Dedifferentiated amniotic fluid mesenchymal stem cell (primary cell): ENCODE results near the gene HOXD3.

Source experiments
- DNase-seq: peaks from one replicate; pipeline ENCODE4 v3.0.0-alpha.2; 2016; ENCODE audit errors: extremely low spot score

HOXD3 gene

GRCh38 chr2:176121190-176122051 is 35.7 kb upstream of the HOXD3 start:
- no peak for DNase-seq

DNA sequence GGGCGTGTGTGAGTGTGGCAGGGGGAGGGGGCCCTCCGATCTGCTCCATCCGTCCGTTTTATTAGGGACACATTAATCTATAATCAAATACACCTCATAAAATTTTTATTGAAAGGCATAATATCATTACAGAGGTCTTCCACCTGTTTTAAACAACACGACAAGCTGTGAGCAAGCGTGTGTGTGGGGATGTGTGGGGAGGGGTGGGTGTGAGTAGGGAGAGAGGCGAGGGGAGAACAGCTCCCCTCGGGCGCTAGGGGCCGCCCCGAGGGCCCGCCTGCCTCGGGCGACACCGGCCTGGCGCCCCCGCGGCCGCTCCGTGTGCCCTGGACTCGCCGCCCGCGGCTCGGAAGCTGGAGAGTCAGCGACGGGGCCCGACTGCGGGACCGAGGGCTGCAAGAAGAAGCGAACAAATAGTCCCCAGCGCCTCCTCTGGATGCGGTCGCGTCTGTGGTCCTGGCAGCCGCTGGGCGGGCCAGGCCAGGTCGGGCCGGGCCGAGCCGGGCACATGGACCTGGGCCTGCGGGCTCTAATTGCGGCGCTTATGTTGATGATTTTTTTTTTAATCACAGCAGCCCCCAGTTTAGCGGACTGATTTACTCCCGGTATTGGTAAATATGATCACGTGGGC is 34.9 kb upstream of the HOXD3 start:
- DNase-seq: no peak

DNA sequence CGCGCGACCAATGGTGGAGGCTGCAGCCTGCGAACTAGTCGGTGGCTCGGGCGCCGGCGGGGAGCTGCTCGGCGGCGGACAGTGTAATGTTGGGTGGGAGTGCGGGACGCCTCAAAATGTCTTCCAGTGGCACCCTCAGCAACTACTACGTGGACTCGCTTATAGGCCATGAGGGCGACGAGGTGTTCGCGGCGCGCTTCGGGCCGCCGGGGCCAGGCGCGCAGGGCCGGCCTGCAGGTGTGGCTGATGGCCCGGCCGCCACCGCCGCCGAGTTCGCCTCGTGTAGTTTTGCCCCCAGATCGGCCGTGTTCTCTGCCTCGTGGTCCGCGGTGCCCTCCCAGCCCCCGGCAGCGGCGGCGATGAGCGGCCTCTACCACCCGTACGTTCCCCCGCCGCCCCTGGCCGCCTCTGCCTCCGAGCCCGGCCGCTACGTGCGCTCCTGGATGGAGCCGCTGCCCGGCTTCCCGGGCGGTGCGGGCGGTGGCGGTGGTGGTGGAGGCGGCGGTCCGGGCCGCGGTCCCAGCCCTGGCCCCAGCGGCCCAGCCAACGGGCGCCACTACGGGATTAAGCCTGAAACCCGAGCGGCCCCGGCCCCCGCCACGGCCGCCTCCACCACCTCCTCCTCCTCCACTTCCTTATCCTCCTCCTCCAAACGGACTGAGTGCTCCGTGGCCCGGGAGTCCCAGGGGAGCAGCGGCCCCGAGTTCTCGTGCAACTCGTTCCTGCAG is 34.3 kb upstream of the HOXD3 start, which contains the start of gene HOXD9:
Gene HOXD9, plus strand, starts transcription at position 37 of the 728 bp plus-strand sequence. Its CDS starts 50 bp downstream, at position 87.
- DNase-seq: no peak

GRCh38 chr2:176123411-176124109 is 33.5 kb upstream of the HOXD3 start:
- no peak for DNase-seq

GRCh38 chr2:176124110-176124946 is 32.8 kb upstream of the HOXD3 start:
- DNase-seq: no peak

DNA sequence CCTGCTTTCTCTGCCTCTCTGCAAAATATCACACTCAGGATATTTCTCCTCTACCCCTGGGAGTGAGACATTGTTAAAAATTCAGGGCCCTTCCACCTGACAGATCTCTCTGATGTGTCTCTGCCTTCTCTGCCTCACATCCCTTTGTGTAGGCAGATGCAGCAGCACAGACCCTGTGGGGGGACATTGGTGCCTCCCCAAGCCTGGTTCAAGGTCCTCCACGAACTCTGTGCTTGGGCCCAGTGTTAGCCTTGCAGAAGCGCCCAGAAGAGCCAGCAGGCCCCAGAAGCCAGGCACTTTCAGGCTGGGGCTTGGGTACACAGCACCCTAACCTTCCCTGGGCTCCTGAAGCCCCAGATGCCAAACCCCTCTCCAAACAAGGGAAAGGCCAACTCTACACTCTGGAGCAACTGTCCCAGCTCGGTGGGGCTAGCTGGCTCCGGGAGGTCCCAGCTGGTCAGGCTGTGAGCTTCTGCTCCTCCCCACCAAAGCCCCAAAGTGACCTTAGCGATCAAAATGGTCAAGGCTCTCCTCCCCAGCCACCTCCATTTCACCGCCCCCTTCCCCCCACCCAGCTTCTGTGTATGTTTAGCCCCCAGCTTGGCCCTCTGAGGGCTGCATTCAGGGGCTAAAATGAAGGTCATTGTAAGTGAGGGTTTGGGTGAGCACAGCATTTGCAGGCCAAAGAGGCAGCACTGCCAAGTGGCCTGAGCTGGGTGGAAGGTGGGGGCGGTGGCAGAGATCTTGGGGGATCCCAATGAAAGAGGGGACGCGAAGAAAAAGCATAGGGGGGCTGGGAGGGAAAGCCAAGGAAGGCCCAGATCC is 31.9 kb upstream of the HOXD3 start:
- DNase-seq: no peak

GRCh38 chr2:176125772-176126054 is 31.4 kb upstream of the HOXD3 start:
- no peak for DNase-seq

DNA sequence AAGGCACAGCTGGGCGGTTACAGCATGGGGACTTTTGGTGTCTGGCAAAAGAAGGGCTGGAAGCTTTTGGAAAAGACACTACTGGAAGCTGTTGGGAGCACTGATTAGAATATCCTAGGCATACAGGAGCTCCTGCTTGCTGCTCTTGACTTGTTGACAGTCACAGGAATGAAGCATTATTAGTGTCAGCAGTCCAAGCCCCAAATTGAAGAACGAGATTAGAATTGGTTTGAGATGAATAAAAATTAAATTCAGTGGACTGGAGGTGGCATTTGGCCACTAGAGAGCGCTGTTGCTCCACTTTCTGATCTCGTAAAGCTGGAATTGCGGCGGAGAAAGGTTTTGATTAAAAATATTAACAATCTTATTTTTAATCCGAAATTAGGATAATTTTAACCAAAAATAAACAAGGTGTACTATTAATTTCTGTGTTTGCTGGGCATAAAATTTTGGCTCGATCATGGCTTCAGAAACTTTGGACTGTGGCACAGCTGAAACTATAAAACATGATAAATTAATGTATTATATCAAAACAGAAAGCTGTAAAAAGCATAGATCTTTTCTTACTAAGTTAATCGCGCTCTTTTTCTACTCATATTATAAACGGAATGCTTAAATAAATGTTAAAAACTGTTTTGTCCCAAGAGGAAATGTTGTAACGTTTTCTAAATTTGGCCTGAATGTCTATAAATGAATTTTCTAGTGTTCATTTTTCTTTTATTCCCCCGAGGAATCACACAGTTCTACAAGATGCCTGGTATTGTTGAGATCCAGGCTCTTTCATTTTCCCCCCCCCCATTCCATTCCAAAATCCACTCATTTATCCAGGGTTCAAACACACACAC is 30.0 kb upstream of the HOXD3 start:
- DNase-seq: peak; percentile 52

DNA sequence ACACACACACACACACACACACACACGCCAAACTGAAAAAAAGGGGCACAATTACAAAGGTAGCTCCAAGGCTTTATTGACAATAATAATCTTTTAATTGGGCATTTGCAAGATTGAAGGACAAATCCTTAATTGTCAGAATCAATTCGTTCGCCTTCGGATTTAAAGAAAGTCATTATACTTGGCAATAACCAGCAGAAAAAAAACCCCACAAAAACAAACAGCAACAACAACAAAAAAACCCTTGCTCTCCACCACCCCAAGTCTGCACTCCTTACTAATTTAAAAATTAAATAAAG is 29.4 kb upstream of the HOXD3 start:
- DNase-seq: no peak

DNA sequence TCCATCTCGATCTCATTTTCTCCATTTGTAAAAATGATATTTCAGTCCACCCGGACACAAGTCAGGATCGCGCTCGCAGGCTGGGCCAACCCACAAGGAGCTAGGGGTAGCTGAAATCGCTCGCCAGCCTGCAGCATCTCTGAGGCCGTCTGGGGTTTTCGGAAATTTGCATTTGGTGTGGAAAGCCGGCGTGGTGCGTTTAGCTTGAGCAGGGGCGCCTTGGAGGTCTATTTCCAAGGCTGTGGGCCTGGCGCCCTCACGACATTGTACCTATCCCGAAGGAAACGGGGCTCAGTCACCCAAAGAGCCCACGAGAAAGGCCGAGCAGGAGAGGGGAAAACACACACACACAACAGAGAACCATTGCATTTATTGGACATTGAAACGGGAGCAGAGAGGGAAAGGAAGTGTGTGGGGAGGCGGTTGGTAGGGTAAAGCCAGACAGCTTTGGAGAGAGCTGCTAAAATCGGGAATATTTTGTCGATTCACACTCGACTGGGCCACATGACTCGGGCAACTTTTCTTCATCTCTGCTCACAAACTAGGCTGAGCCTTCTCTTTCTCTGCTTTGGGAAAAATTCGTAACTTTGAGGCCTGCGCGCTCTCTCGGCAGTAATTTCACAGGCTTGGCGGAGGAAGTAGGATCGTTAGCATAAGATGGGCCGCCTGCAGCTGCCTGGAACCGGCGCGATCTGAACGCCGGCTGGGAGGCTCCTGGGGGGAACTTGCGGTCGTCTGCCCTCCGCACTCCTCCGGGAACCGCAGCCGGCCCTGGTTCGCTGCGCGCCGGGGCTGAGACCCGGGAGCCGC is 28.7 kb upstream of the HOXD3 start:
- no peak for DNase-seq

GRCh38 chr2:176128982-176129796 is 27.9 kb upstream of the HOXD3 start, which contains the start of gene HOXD8:
TSS of gene HOXD8 (plus strand) at chr2:176129705. CDS start at chr2:176130367, 662 bp downstream.
- no peak for DNase-seq

DNA sequence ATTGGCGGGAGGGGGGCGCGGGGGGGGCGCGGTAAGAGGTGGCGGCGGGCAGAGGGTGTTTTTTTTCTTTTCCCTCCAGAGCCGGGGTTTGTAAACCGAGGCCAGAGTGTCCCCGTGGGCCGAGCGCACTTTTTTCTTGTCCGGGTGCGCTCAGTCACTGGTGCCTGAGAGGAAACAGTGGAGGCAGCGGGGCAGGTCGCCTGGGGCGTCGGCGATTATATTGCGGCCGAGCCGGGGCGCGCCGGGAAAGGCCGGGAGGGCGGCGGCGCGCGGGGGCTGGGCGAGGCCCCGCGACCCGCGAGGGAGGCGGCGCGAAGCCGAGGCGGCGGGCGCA is 27.3 kb upstream of the HOXD3 start:
- no peak for DNase-seq

- no peak for DNase-seq
These were observed 26.8 kb upstream of the HOXD3 start for GRCh38 chr2:176130147-176130956.

DNA sequence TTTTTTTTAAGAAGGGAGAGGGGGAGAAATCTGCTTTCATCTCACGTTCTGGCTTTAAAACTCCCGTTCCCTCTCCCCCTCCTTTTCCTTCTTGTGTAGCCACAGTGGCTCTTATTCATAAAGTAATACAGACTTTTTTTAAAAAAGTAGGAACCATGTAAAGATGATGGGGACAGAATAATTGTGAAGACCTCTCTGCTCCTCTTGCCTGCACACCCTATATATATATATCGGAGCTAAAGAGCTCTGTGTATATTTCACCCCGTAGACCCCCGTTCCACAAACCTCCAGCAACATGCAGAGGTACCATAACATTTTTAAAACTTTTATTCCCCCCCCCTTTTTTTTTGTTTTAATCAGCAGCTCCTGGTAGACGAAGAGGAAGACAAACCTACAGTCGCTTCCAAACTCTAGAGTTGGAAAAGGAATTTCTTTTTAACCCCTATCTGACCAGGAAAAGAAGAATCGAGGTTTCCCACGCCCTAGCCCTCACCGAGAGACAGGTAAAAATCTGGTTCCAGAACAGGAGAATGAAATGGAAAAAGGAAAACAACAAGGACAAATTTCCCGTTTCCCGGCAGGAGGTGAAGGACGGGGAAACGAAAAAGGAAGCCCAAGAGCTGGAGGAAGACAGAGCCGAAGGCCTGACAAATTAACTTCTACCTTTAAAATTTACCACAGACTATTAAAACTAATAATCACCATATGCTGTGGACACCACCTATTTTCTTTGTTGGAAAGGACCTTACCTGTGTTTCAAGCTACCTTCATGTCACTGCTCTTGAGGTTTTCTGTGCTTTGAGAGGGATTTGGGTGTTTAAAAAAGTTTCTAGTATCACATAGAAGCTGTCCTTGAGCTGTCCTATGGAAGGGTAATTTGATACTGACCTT is 25.9 kb upstream of the HOXD3 start:
- DNase-seq: no peak

- DNase-seq: no peak
These were observed 25.3 kb upstream of the HOXD3 start for GRCh38 chr2:176131848-176132158.
